Measurements from ENCODE around the gene FAT2.
"Not testable (repeated sequence)": the region's sequence is repeated elsewhere in the genome, so short reads cannot be mapped to it uniquely, and the experiment has no call there.

Gene FAT2

DNA sequence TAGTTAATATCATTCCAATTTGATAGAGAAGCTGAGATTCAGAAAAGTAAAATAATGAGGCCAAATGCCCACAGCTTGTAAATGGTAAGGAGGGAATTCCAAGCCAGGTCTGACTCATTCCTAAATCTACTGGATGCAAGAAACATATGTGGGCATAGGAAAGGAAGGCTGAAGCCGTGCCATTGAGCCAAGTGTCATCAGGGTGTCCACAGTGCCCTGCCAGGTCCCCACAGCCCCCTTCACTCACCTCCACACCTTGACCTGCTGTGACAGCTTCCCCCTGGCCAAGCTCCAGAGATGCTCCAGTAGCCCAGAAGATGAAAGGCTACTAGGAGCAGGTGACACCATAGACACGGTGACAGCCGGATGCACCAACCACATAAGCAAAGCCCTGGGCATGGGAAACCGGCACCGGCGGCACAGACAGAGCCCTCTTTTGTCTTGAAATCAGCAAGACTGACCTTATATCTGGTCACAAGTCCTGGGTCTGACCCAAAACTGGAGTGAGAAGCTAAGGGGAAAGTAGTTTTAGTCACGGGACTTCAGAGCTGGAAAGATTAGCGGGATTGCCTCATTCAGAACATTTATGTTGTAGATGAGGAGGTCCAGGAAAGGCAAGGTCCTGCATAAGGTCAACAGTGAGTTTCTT lies 20.1 kb upstream of the FAT2 start:
- no peak for DNase-seq

GRCh38 chr5:151608522-151608921 lies 17.4 kb upstream of the FAT2 start:
- DNase-seq = no peak

GRCh38 chr5:151607304-151607703 lies 16.2 kb upstream of the FAT2 start:
- DNase-seq = no peak

GRCh38 chr5:151605559-151605958 lies 14.4 kb upstream of the FAT2 start:
- no peak for DNase-seq

DNA sequence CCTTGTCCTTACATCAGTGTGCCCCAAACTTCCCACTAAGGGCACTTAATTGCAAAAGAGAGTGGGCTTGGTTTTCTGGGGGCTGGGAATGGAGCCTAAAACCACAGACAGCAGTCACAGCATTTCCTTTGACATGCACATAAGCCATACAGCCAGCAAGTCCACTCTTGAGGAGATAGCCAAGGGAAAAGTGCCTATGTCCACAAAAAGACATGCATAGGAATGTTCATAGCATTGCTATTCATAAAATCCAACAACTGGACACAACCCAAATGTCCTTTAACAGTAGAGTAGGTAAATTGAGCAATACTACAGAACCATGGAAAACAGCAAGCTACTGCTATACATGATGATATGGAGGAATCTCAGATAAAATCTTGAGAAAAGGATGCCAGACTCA lies 11.7 kb upstream of the FAT2 start:
- no peak for DNase-seq

DNA sequence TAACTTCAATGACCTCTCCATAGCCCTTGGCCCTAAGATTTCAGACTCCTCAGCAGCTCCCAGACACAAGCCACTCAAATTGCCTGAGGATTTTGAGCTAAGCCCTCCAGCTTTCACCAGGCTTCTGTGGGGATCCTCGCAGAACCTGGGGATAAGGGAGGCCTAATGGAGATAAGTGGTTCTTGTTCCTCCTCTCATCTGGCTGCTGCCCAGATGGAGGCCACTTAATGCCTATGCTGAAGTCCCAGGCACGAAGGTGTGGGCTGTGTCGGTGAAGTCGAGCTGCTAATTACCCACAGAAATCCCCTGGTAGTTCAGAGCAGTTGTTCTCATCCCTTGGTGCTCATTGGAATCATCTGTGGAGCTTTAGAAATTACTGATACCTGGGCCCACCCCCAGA lies 10.3 kb upstream of the FAT2 start:
- DNase-seq = no peak

GRCh38 chr5:151600069-151600665 lies 9.0 kb upstream of the FAT2 start:
- no peak for DNase-seq

DNA sequence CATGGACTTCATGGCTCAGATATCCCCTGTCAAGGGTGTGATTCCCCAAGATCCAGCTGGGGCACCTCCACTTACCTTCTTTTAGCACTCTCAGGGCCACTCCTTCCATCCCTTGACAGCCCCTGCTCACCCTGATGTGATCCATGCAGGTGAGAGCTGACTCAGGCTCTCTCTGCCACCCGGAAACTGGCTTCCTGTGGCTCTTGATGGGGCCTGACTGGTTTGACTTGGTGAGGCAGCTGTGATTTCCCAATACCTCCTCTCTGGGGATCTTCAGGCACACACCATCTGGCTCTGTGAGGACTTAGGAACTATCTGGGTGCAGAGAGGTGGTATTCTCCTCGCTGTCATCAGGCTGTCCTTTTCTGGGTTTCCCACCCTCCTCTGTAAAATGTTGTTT lies 7.9 kb upstream of the FAT2 start:
- DNase-seq = no peak

- no peak for DNase-seq
These were observed 7.4 kb upstream of the FAT2 start for GRCh38 chr5:151598549-151598948.

DNA sequence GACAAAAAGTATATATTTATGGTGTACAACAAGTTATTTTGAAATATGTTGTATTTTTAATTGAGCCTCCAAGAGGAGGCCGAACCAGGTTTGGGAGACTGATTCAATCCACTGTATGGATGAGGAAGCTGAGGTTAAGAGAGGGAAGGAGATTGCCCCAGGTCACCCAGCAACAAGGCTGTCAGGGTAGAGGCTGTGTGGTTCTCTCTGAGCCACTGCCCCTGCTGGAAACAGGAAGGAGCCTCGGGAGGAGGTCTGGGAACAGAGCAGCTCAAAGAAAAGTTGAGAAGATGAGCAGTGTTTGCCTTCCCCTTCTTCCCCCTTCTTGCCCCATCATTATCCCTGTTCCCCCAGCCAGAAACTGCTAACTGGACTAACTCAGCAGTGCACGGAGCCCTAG lies 6.6 kb upstream of the FAT2 start:
- no peak for DNase-seq

DNA sequence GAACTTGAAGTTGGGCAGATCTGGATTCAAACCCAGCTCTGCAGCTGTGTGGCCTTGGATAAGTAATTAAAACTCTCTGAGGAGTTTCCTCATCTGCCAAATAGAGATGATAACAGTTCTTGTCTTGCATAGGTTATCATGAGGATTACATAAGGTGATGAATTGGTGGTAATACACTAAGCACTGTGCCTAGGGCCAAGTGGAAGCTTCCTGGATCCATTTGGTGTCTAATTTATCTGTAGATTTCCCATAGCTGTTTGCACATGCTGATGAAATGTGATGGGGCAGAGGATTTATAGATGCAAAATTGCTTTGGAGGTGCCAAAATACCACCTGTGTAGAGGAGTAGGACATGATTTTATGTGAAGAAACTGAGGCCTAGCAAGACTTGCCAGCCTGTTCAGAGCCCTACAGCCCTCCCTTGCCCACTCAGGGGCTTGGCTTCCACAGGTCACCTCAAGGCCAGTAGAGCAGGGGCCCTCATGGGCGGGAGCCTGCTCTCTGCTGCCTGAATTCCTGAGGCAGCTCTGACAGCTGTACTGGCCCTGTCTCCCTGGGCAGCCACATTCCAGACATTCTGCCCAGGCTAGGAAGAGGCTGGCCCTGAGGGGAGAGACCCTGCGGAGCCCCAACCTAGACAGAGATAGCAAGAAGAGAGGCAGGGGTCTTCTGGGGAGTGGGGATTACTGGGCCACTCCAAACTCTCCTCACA lies 5.9 kb upstream of the FAT2 start:
- no peak for DNase-seq

- DNase-seq = no peak
These were observed 4.3 kb upstream of the FAT2 start for GRCh38 chr5:151595411-151595826.

DNA sequence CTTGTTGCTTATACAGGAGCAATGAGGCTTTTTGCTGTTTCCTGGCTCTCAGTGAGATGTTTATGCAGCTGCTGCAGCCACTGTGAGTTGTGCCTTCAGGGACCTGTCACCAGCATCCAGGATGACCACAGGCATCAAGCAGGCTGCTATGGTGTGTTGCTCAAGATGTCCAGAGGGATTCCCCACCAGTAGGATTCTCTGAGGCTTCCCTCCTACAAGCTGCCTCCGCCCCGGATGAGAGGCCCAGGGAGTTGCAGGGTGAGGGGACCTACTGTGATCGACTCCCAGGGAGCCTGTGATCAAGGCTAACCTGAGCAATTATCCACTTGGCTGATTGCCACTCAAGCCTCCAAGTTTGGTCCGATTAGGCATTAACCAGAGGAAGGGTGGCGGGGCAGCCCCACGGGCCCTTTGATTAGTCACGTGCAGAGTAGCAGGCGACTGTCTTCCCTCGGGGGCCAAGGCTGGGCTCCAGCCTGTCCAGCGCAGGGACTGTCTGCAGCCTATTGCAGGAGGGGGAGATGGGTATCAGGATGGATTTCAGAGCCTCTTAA lies 1.8 kb upstream of the FAT2 start:
- DNase-seq = no peak

- DNase-seq = no peak
These were observed 1.1 kb downstream of the FAT2 start for GRCh38 chr5:151589878-151590570.

- DNase-seq = no peak
These were observed 3.2 kb downstream of the FAT2 start for GRCh38 chr5:151587796-151588555.

DNA sequence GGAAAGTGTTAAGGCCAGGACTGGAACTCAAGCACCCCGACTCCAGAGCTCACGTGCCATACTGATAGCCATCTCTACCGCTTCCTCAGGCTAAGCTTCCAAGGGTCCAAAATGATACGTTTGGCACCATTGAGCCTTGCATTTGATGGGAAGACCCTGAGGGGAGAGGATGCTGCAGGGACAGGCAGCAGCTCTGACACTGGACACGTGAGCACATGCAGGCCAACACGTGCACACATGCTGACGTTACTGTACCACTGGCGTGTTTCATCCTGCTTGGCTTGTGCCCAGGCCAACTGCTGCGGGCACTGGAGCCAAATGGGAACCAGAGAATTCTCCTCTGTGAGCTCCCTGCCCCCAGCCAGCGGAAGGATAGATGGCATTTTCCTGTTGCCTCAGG lies 5.2 kb downstream of the FAT2 start:
- no peak for DNase-seq

DNA sequence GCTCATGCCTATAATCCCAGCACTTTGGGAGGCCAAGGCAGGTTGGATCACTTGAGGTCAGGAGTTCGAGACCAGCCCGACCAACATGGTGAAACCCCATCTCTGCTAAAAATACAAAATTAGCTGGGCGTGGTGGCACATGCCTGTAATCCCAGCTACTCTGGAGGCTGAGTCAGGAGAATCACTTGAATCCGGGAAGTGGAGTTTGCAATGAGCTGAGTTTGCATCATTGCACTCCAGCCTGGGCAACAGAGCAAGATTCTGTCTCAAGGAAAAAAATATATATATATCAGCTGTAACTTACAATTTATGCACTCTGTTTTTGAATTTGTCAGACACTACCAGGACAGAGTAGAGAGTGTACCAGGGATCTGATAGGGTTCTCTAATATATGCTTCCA lies 5.8 kb downstream of the FAT2 start:
- DNase-seq = not testable (repeated sequence)

GRCh38 chr5:151584057-151584937 lies 6.8 kb downstream of the FAT2 start:
- DNase-seq = no peak

DNA sequence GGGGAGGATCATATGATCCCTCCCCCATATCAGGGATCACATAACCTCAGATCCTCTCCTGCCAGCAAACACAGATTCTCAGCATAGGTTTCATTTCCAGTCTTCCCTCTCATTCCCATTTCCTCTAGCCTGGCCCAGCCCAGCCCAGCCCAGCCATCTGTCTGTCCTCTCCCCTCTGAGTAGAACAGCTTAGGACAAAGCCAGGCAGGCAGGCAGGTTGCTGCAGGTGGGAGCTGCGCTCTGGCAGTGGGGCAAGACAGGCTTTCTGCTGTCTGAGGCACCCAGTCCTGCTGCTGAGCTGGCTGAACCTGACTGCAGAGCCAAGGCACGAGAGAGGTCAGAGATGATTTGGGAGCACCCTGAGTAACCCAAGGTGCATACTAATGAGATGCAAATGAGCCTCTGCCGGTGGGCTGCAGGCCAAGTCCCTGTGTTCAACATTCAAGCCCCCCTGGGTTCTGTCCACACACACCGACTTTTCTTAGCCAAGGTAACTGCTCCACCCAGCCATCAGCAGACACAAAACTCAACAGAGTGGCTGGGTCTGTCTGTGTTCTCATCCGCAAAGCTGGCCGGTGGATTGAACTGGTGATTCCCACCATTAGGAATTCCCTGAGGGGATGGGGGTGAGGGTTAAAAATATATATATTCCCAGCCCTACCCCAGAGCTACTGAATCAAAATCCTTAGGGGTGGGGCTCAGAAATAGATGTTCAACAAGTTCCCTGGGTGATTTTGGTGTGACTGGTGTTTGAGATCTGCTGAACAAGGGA lies 9.1 kb downstream of the FAT2 start:
- DNase-seq = no peak

- DNase-seq = no peak
These were observed 9.8 kb downstream of the FAT2 start for GRCh38 chr5:151581347-151581746.

DNA sequence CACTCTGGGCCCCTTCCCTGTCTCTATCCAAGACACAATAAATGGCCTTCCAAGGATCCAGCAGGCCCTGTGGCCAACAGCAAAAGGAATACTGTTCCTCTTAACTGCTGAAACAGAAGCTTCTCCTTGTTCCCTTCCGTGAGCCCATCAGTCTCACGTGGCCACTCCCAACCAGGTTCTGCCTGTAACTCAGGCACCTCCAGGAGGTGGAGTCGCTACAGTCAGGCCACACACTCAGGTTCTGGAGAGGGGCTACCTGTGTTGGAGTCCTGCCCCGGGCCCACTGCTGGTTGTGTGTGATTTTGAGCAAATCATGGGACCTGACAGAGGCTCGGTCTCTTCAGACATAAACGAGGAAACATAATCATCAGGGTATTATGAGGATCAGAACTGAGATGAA lies 10.3 kb downstream of the FAT2 start:
- no peak for DNase-seq

All from stimulated activated CD4-positive, alpha-beta T cell treated with anti-CD3 and anti-CD28 coated beads, Interleukin-12 subunit alpha, Interleukin-12 subunit beta, amount 100 ng/mL, for 4 hours (primary cell).